Adipocyte (in vitro differentiated cells): ENCODE results near the gene ARID1A.

Source experiments
- DNase-seq: peaks from one replicate; pipeline ENCODE4 v3.0.0-alpha.2; 2015; ENCODE audit warnings: low read depth
- H3K27me3 ChIP-seq: replicated peaks from 2 replicates; pipeline ENCODE4 v1.7.0; 2013; ENCODE audit warnings: mild to moderate bottlenecking, low read length, moderate library complexity; ENCODE audit not compliant: control insufficient read depth, insufficient read depth
- H3K36me3 ChIP-seq: 2 replicates; pipeline ENCODE4 v1.7.0; 2013; ENCODE audit warnings: low read length, mild to moderate bottlenecking, moderate library complexity; ENCODE audit not compliant: control insufficient read depth, insufficient read depth, severe bottlenecking
- H3K4me1 ChIP-seq: 2 replicates; pipeline ENCODE4 v1.7.0; 2013; ENCODE audit warnings: mild to moderate bottlenecking, low read length, moderate library complexity; ENCODE audit not compliant: control insufficient read depth, insufficient read depth
- H3K4me3 ChIP-seq: 2 replicates; pipeline ENCODE4 v1.7.0; 2013; ENCODE audit warnings: mild to moderate bottlenecking, low read length, moderate library complexity
- H3K9ac ChIP-seq: 2 replicates; pipeline ENCODE4 v1.7.0; 2013; ENCODE audit warnings: mild to moderate bottlenecking, low read length, moderate library complexity
- H3K9me3 ChIP-seq: 2 replicates; pipeline ENCODE4 v1.7.0; 2013; ENCODE audit warnings: mild to moderate bottlenecking, low read length, moderate library complexity; ENCODE audit not compliant: control insufficient read depth

ARID1A gene

DNA sequence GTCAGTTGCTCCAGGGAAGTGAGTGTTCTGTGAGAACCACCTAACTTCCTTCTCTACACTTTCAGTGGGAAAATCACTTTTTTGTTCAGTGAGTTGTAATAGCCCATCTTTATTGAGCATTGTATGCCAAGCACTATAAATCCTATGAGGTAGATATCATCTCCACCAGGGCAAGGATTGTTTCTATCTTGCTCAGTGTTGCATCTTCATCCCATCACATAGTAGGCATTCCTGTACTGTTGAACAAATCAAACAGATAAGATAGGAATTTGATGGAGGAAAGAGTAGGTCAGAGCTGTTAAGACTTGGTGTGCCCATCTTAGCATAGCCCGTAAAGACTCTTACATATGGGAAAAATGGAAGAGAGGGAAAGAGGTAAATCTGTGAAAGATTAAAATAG, 89.1 kb downstream of the ARID1A start:
- no peak overlapping the region for H3K4me3 ChIP-seq
- H3K27me3 ChIP-seq = no peaks in the 10 kb centered on the region
- H3K4me1 ChIP-seq = peaks cover 71% of the 10 kb centered on the region
- peak overlapping the region; percentile 18 for H3K9ac ChIP-seq
- H3K9me3 ChIP-seq = no peaks in the 10 kb centered on the region
- peaks cover 26% of the 10 kb centered on the region for H3K36me3 ChIP-seq
- no peak for DNase-seq

DNA sequence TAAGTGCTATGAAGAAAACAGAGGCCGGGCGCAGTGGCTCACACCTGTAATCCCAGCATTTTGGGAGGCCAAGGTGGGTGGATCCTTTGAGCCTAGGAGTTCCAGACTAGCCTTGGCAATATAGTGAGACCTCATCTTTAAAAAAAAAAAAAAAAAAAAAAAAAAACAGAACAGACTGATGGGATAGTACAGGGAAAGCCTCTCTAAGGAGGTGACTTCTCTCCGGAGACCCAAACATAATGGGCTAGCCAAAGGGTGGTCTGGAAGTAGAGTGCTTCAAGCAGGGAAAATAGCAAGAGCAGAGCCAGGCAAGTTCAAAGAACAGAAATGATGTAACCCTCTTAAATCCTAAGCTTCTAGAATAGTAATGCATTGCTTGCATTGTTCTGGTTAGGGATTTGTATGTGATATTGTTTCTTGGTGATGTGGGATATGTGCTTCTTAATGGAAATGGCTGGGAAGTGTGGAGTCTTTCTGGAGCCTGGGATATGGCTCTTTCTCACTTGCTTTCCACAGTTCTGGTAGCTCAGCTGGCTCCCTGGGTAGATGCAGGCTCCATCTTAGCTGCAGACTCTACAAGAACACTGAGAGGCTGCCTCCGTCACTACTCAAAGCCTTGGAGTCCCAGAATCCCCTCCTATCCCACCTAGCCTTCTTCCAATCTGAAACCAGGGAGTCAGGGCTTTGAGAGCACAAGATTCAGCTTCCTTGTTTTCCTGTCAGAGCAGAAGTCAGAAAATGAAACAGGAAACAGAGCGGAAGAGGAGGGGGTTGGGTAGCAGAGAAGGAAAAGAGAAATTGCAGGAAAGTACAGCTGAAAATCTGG, 90.0 kb downstream of the ARID1A start:
- peak overlapping the region; percentile 90 for H3K4me3 ChIP-seq

DNA sequence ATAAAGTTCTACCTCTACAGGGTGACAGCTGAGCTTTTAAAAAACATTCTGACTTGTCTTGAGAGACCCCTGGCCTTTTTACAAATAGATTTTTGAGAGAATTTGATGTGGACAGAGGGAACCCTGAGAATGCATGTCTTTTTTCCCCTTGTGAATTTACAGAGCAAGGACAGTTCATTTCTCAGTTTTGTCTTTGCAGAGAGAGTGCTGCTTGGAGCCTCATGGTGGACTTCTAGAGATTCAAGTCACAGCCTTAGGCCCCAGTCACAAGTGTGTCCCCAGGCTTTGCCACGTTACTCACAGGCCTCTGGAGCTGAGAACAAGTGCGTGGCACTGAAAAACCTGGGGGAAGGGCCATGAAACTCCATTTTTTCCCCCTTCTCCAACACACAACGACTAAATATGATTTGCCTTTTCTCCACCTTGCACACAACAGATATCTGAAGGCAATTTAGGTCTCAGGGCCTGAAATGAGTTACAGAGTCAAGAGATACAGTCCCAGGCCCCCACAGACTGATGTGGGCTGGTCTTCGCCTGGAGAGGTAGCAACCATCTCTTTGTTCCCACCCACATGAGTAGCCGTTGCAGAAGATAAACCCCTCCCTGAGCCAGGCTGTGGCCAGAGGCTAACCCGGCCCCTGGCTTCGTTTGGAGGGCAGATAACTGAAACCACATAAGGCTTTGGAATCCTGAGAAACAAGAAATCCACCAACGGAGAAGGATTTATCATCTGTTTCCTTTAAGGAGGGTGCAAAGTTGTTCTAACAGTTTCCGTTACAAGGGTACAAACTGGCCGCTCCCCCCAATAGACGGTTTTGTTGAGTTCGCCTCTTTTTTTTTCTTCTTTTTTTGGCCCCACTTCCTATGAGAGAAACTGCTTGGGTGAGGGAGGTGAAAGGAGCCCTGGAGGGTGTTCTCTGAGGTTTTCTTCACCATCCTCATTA, 90.9 kb downstream of the ARID1A start:
- peaks cover 9% of the 10 kb centered on the region for H3K36me3 ChIP-seq
- peaks cover 88% of the 10 kb centered on the region for H3K4me1 ChIP-seq
- no peaks in the 10 kb centered on the region for H3K9me3 ChIP-seq
- H3K4me3 ChIP-seq = peak overlapping the region; percentile 90
- no peaks in the 10 kb centered on the region for H3K27me3 ChIP-seq
- H3K9ac ChIP-seq = peak overlapping the region; percentile 99
- DNase-seq = peak; percentile 73

More for the DNA sequence above, 90.0 kb downstream of the ARID1A start:
- peaks cover 17% of the 10 kb centered on the region for H3K36me3 ChIP-seq
- peaks cover 81% of the 10 kb centered on the region for H3K4me1 ChIP-seq
- DNase-seq = peak; percentile 56
- no peaks in the 10 kb centered on the region for H3K9me3 ChIP-seq
- H3K9ac ChIP-seq = peak overlapping the region; percentile 99
- H3K27me3 ChIP-seq = no peaks in the 10 kb centered on the region

DNA sequence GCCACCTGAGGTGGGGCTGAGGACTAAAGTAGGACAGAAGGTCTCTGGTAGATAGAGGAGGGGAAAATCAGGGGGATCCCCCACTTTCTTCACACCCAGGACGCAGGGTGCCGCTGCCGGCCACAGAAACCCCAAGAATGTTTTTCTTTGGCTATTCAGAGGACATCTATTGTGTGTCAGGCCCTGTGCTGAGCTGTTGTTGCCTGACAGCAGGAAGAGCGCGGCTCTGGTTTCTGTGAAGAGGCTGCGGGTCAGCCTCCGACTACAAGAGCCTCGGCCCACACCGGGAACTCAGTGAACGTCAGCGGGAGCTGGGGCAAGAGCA, 91.5 kb downstream of the ARID1A start:
- no peaks in the 10 kb centered on the region for H3K9me3 ChIP-seq
- peak overlapping the region; percentile 99 for H3K9ac ChIP-seq
- peak overlapping the region; percentile 90 for H3K4me3 ChIP-seq
- no peaks in the 10 kb centered on the region for H3K27me3 ChIP-seq
- DNase-seq = peak; percentile 74
- peaks cover 82% of the 10 kb centered on the region for H3K4me1 ChIP-seq
- peaks cover 7% of the 10 kb centered on the region for H3K36me3 ChIP-seq

DNA sequence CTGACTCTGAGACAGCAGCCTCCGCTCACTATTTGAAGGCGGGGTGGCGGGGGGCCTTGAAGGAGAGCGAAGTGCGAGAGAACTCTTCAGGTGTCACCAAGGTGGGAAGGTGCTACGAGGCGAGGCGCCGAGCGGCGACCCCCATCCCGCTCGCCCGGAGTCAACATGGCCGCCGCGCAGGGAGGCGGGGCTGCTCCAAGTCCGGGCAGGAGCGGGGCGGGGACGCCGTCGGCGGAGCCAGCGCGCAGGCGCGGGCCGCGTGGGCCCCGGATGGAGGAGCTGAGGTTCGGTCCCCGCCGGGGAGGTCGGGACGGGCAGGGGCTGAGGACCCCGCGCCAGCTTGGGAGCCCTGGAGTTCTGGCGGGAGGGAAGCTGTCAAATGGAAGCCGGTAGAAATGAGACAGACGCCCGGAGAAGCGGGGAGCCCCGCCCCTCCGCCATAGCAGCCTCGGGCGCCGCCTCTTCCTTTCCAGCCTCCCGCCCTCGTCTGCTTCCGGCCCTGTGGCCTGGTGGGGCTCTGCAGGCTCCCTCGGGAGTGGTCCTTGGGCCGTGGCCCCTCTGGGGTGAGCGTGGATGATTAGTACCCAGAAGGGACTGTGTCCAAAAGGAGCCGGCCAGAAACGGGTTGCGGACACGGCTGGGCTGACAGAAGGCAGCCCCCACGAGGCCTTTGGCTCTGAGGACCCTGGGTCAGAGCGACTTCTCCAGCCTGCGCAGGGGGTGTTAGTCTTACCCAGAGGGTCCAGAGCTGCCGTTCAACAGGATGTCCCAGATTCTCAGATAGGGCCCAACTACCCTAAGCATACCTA, 92.1 kb downstream of the ARID1A start, which contains the start of gene PIGV:
Gene PIGV, plus strand, starts transcription at position 245 of the 809 bp plus-strand sequence. CDS start 2,866 bp downstream, outside the sequence.
- Histone ChIP-seq H3K27me3 (no peaks in the 10 kb centered on the region), H3K4me3 (peak within 1 kb of the TSS; percentile 90), H3K9ac (peak within 1 kb of the TSS; percentile 99), H3K36me3 (peaks cover under 1% of the 10 kb centered on the region), H3K9me3 (no peaks in the 10 kb centered on the region), H3K4me1 (peaks cover 77% of the 10 kb centered on the region)
- peak; percentile 91 for DNase-seq

DNA sequence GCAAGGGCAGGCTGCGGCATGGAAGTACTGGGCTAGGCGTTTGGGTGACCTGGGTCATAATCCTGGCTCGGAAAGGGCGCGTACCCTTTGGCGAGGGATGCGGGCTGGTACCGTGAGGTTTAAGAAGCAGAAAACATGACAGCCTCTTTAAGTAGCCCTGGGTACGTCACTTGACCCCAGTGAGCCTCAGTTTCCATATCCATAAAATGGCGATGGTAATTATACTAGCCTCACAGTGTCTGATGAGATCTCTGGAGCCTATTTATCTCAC, 92.6 kb downstream of the ARID1A start:
- no peaks in the 10 kb centered on the region for H3K36me3 ChIP-seq
- H3K4me1 ChIP-seq = peaks cover 72% of the 10 kb centered on the region
- no peaks in the 10 kb centered on the region for H3K27me3 ChIP-seq
- no peak for DNase-seq
- no peaks in the 10 kb centered on the region for H3K9me3 ChIP-seq
- peak overlapping the region; percentile 99 for H3K9ac ChIP-seq
- H3K4me3 ChIP-seq = peak overlapping the region; percentile 90

DNA sequence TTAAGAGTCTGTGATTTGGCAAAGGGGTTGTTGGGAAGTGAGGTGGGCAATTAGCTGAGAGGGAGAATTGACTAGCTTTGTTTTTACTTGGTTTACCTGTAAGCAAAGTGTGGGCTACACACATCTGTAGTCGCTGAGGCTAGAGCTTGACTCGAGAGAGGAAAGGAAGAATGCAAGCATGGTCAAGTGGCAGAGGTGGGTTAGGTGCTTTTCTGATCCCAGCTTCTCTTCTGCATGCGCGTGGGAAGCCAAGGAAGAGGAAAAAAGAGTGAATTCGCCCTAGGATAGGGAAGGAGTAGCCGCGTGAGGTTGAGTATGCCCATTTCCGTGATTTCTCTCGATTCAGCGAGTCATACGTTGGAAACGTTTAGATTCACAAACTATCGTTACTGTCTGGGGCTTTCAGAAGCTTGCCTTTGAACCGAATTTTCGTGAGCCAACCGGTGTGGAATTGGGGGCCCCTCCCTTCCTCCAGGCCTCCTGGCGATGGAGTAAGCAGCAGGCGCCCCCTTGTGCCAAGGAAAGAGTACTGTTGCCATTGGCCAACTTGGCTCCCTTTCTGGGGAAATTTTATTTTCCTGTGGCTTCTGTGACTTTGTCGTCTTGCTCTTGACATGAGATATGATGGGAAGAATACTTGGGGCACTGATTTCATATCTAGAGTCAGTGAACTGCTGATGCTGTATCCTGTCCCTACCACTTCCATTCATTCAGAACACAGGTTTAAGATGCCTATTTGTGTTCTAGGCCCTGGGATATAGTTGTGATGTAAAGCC, 93.2 kb downstream of the ARID1A start:
- peaks cover 3% of the 10 kb centered on the region for H3K36me3 ChIP-seq
- peak overlapping the region; percentile 90 for H3K4me3 ChIP-seq
- peak overlapping the region; percentile 99 for H3K9ac ChIP-seq
- H3K27me3 ChIP-seq = no peaks in the 10 kb centered on the region
- H3K4me1 ChIP-seq = peaks cover 69% of the 10 kb centered on the region
- DNase-seq = peak; percentile 97
- H3K9me3 ChIP-seq = no peaks in the 10 kb centered on the region

DNA sequence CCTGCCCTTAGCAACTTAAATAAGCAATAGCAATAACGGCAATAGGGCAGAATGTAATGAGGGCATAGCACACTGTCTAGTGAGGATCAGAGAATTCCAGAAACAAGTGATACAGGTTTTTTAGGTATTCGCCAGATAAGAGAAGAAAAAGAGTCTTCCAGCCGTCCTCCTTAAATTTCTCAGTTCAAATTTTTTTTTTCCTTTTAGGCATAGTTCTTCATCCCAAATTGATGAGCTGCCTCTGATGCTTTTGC, 93.7 kb downstream of the ARID1A start:
- no peak overlapping the region for H3K4me3 ChIP-seq
- peak overlapping the region; percentile 99 for H3K9ac ChIP-seq
- H3K4me1 ChIP-seq = peaks cover 69% of the 10 kb centered on the region
- no peaks in the 10 kb centered on the region for H3K27me3 ChIP-seq
- no peak for DNase-seq
- H3K9me3 ChIP-seq = no peaks in the 10 kb centered on the region
- peaks cover 8% of the 10 kb centered on the region for H3K36me3 ChIP-seq

DNA sequence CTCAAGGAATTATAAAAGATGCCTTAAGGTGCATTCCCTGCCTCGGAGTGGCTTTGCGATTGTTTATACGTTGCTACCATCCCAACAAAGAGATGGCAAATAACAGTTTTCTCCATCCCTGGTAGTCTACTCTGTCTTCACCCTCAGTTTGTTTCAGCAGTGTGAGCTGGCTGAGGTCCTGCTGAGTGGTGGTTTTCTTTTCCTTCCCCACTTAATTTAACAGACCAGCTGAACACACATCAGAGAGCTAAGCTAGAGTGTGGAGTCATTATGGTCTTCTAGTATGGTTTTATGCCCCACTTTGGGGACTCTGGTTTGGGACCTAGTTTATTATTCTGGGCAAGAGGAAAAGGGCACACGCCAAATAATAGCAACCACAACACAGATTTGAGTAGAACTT, 94.1 kb downstream of the ARID1A start:
- H3K9me3 ChIP-seq = no peaks in the 10 kb centered on the region
- H3K27me3 ChIP-seq = no peaks in the 10 kb centered on the region
- no peak overlapping the region for H3K4me3 ChIP-seq
- H3K36me3 ChIP-seq = peaks cover 12% of the 10 kb centered on the region
- H3K9ac ChIP-seq = peak overlapping the region; percentile 99
- no peak for DNase-seq
- H3K4me1 ChIP-seq = peaks cover 69% of the 10 kb centered on the region

DNA sequence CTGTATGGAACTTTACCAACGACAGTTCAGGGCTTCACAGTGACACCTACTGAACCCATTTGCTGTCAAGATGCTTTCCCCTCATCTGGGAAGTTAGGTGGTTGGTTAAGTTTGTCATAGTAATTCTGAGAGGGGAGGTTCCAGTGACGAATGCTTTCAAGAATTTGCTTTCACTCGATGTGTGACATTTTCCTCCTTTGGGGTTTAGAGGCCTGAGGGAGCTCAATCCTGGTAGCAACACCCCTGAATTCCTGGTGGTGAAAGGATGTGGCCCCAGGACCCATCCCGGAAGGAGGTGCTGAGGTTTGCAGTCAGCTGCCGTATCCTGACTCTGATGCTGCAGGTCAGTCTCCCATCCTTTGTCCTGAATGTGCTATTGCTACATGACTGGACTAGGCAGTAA, 94.7 kb downstream of the ARID1A start:
- H3K9me3 ChIP-seq = no peaks in the 10 kb centered on the region
- peaks cover 15% of the 10 kb centered on the region for H3K36me3 ChIP-seq
- no peaks in the 10 kb centered on the region for H3K27me3 ChIP-seq
- H3K4me1 ChIP-seq = peaks cover 67% of the 10 kb centered on the region
- DNase-seq = no peak
- H3K4me3 ChIP-seq = no peak overlapping the region
- peak overlapping the region; percentile 27 for H3K9ac ChIP-seq
